ENCODE results near the gene ASB4.
"Not testable (repeated sequence)": the region's sequence is repeated elsewhere in the genome, so short reads cannot be mapped to it uniquely, and the experiment has no call there.

Gene ASB4

GRCh38 chr7:95552010-95552926 is 66.5 kb downstream of the ASB4 start:
- DNase-seq (ENCODE audit: low spot score): not testable (repeated sequence)

GRCh38 chr7:95553939-95554338 is 68.2 kb downstream of the ASB4 start:
- peak; percentile 37 for DNase-seq (ENCODE audit: low spot score)

- no peak for DNase-seq (ENCODE audit: low spot score)
Observed at GRCh38 chr7:95556777-95557176, 71.0 kb downstream of the ASB4 start.

- peak; percentile 60 for DNase-seq (ENCODE audit: low spot score)
Observed at GRCh38 chr7:95558864-95559263, 73.1 kb downstream of the ASB4 start.

- DNase-seq (ENCODE audit: low spot score): no peak
Observed at GRCh38 chr7:95560674-95561073, 74.9 kb downstream of the ASB4 start.

GRCh38 chr7:95569720-95570119 is 84.0 kb downstream of the ASB4 start:
- DNase-seq (ENCODE audit: low spot score): no peak

GRCh38 chr7:95577137-95577536 is 91.4 kb downstream of the ASB4 start:
- DNase-seq (ENCODE audit: low spot score): no peak

GRCh38 chr7:95578299-95578855 is 92.6 kb downstream of the ASB4 start:
- DNase-seq (ENCODE audit: low spot score): no peak

GRCh38 chr7:95579318-95579717 is 93.6 kb downstream of the ASB4 start:
- DNase-seq (ENCODE audit: low spot score): no peak

- no peak for DNase-seq (ENCODE audit: low spot score)
Observed at GRCh38 chr7:95581467-95581866, 95.7 kb downstream of the ASB4 start.

GRCh38 chr7:95582578-95583293 is 97.0 kb downstream of the ASB4 start:
- DNase-seq (ENCODE audit: low spot score): no peak

GRCh38 chr7:95583834-95584621 is 98.3 kb downstream of the ASB4 start:
- no peak for DNase-seq (ENCODE audit: low spot score)

- no peak for DNase-seq (ENCODE audit: low spot score)
Observed at GRCh38 chr7:95584769-95585425, 99.2 kb downstream of the ASB4 start.

- no peak for DNase-seq (ENCODE audit: low spot score)
Observed at GRCh38 chr7:95585426-95585789, 99.7 kb downstream of the ASB4 start.

GRCh38 chr7:95586951-95587301 is 101.2 kb downstream of the ASB4 start:
- no peak for DNase-seq (ENCODE audit: low spot score)

GRCh38 chr7:95589031-95589430 is 103.3 kb downstream of the ASB4 start:
- DNase-seq (ENCODE audit: low spot score): no peak

- DNase-seq (ENCODE audit: low spot score): no peak
Observed at GRCh38 chr7:95589766-95590165, 104.0 kb downstream of the ASB4 start.

Measured in HuH-7 (cell line).